PC-3 (cell line): ENCODE data around the gene ANKRD1. TPM values are rescaled to one million over a fixed set of nuclear protein-coding genes. Genes with fewer than 3 reads are reported as not detected.

Experiments used
- ATAC-seq: fragments of 200-7000 bp; cut with Tn5 transposase; 2 replicates; pipeline ENCODE4 v1.9.1; 2020; ENCODE audit warnings: mild to moderate bottlenecking, moderate library complexity
- BruUV-seq: library from RNA; stranded (reverse); fragments of 400-500 nt; replicated peaks from 2 replicates; lab custom pipeline; 2021; lab: Mats Ljungman, UMichigan
- CTCF ChIA-PET: fragments of 300-600 bp; sonication (Branson Sonifier 250); formaldehyde crosslinking; loops from one replicate; lab custom pipeline; 2022; ENCODE audit warnings: antibody characterized with exemption; lab: Charles Lee
- POLR2A ChIA-PET: fragments of 300-600 bp; sonication (Branson Sonifier 250); formaldehyde crosslinking; loops from one replicate; lab custom pipeline; 2022; ENCODE audit warnings: antibody characterized with exemption; ENCODE audit not compliant: unreplicated experiment; lab: Charles Lee
- DNase-seq: peaks from one replicate; pipeline ENCODE4 v3.0.0-alpha.2; 2015
- H2AFZ ChIP-seq: fragments of 300-600 bp; sonication (generic); 2 replicates; pipeline ENCODE4 v1.6.0; 2016; ENCODE audit warnings: antibody characterized with exemption, low read length
- H3F3A ChIP-seq: fragments of 300-600 bp; sonication (generic); one replicate; pipeline ENCODE4 v1.6.0; 2017; ENCODE audit warnings: antibody characterized with exemption, low read length, control low read depth, mild to moderate bottlenecking; ENCODE audit not compliant: unreplicated experiment
- H3K27ac ChIP-seq: fragments of 300-600 bp; sonication (generic); 2 replicates; pipeline ENCODE4 v1.5.1; 2016; ENCODE audit warnings: mild to moderate bottlenecking, low read length
- H3K27me3 ChIP-seq: fragments of 300-600 bp; sonication (generic); 2 replicates; pipeline ENCODE4 v1.6.1; 2016; ENCODE audit warnings: low read length, mixed read lengths
- H3K36me3 ChIP-seq: fragments of 300-600 bp; sonication (generic); 2 replicates; pipeline ENCODE4 v1.6.1; 2016; ENCODE audit warnings: low read depth, mixed run types, low read length, mixed read lengths
- H3K4me1 ChIP-seq: fragments of 300-600 bp; sonication (generic); 2 replicates; pipeline ENCODE4 v1.5.1; 2016; ENCODE audit warnings: low read length; ENCODE audit not compliant: insufficient read depth
- H3K4me2 ChIP-seq: fragments of 300-600 bp; sonication (generic); 2 replicates; pipeline ENCODE4 v1.6.0; 2016; ENCODE audit warnings: low read length
- H3K4me3 ChIP-seq: fragments of 300-600 bp; sonication (generic); 2 replicates; pipeline ENCODE4 v1.5.1; 2016; ENCODE audit warnings: mild to moderate bottlenecking, low read length, mixed read lengths
- H3K79me2 ChIP-seq: fragments of 300-600 bp; sonication (generic); 2 replicates; pipeline ENCODE4 v1.6.1; 2017; ENCODE audit warnings: low read length, mixed read lengths
- H3K9ac ChIP-seq: fragments of 300-600 bp; sonication (generic); 2 replicates; pipeline ENCODE4 v1.6.0; 2016; ENCODE audit warnings: mild to moderate bottlenecking, low read length
- H3K9me2 ChIP-seq: fragments of 300-600 bp; sonication (generic); replicated peaks from 2 replicates; pipeline ENCODE4 v1.6.1; 2016; ENCODE audit warnings: mixed run types, low read length, mixed read lengths
- H3K9me3 ChIP-seq: fragments of 300-600 bp; sonication (generic); 2 replicates; pipeline ENCODE4 v1.6.1; 2016; ENCODE audit warnings: low read length, mixed read lengths
- H4K20me1 ChIP-seq: fragments of 300-600 bp; sonication (generic); 2 replicates; pipeline ENCODE4 v1.6.1; 2016; ENCODE audit warnings: low read length, mixed read lengths
- CTCF ChIP-seq: fragments of 300-600 bp; sonication (generic); conservative IDR thresholded peaks from 2 replicates; pipeline ENCODE4 v1.5.1; 2017; ENCODE audit warnings: antibody characterized with exemption, low read depth, mild to moderate bottlenecking, low read length
- EZH2 ChIP-seq: fragments of 300-600 bp; sonication (generic); IDR thresholded peaks from one replicate; pipeline ENCODE4 v1.6.1; 2017; ENCODE audit warnings: antibody characterized with exemption, mild to moderate bottlenecking, low read length; ENCODE audit not compliant: unreplicated experiment
- EZH2phosphoT487 ChIP-seq: fragments of 300-600 bp; sonication (generic); IDR thresholded peaks from 2 replicates; pipeline ENCODE4 v1.6.1; 2018; ENCODE audit warnings: mild to moderate bottlenecking, antibody characterized with exemption, low read length, borderline replicate concordance
- intact Hi-C: fragments of 100-400 bp; cut with micrococcal nuclease; formaldehyde crosslinking; loops from 2 replicates; pipeline ENCODE4 v1.9.0; 2023
- total RNA-seq: library from RNA; depleted of rRNA; stranded (reverse); fragments of >200 nt; gene quantifications from 2 replicates; pipeline ENCODE4 v1.2.3, GENCODE V29; 2014

ANKRD1 gene
- total RNA-seq, 1 experiment from 2014 or later = 2.8 TPM

- Histone ChIP-seq H2AFZ (no peak overlapping the region), H3K36me3 (no peaks in the 10 kb centered on the region), H4K20me1 (no peaks in the 10 kb centered on the region), H3K4me2 (no peak overlapping the region), H3F3A (no peaks in the 10 kb centered on the region), H3K4me3 (no peak overlapping the region), H3K79me2 (no peaks in the 10 kb centered on the region), H3K4me1 (peaks cover 6% of the 10 kb centered on the region), H3K9me2 (no peaks in the 10 kb centered on the region), H3K9ac (no peak overlapping the region), H3K27me3 (no peaks in the 10 kb centered on the region), H3K27ac (no peak overlapping the region), H3K9me3 (no peaks in the 10 kb centered on the region)
- ChIA-PET POLR2A (no interaction called here), CTCF (no interaction called here)
- BruUV-seq = no TSS peak
- ATAC-seq (no peak), DNase-seq (no peak)
- intact Hi-C loops = loop anchor here (10.0 kb wide), 1 partner anchor 172 kb away; no protein-coding TSS in a partner anchor
- TF ChIP-seq CTCF = no peak
- no peak for TF ChIP-seq EZH2
- TF ChIP-seq EZH2phosphoT487 = no peak
These were observed 7.9 kb downstream of the ANKRD1 start for GRCh38 chr10:90912854-90913479.

DNA sequence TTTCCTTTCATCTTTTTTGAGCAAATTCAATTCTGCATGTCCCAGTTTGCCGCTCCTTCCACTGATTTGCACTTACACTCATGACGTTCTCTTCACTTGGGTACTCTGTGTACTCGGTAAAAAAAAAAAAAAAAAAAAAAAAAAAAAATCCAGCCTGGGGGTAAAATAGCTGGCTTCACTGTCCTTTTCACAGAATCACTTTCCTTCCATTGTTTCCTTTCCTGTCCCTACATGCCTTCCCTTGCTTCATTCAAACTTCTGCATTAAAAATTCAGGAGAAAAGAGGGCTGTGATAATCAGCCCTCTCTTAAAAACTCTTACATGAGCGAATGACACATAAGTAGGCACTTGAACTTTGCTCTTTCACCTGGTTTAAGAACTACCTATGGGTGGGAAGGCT, 8.7 kb downstream of the ANKRD1 start:
- Histone ChIP-seq H4K20me1 (no peaks in the 10 kb centered on the region), H3K9me3 (no peaks in the 10 kb centered on the region), H3K27me3 (no peaks in the 10 kb centered on the region), H3K4me3 (no peak overlapping the region), H3K27ac (no peak overlapping the region), H3F3A (no peaks in the 10 kb centered on the region), H3K9me2 (no peaks in the 10 kb centered on the region), H2AFZ (no peak overlapping the region), H3K79me2 (no peaks in the 10 kb centered on the region), H3K9ac (no peak overlapping the region), H3K4me1 (peaks cover 6% of the 10 kb centered on the region), H3K4me2 (no peak overlapping the region), H3K36me3 (no peaks in the 10 kb centered on the region)
- ChIA-PET POLR2A (interaction anchor here (0.7 kb wide), 1 partner anchor 338 kb away, joined by 5 read pairs; no protein-coding TSS in a partner anchor), CTCF (interaction anchor here (0.5 to 1.0 kb wide), 5 partner anchors 18 to 559 kb away, joined by 3 to 22 read pairs (median 3); no protein-coding TSS in a partner anchor)
- TF ChIP-seq EZH2phosphoT487 = no peak
- no peak for TF ChIP-seq CTCF
- no peak for TF ChIP-seq EZH2
- intact Hi-C loops = loop anchor here (10.0 kb wide), 1 partner anchor 173 kb away; no protein-coding TSS in a partner anchor
- BruUV-seq = no TSS peak
- no peak for DNase-seq
- ATAC-seq = no peak
